WTC11 (cell line): Measurements from ENCODE around the gene TMEM9B. TPM values are rescaled to one million over a fixed set of nuclear protein-coding genes. Genes with fewer than 3 reads are reported as not detected.

ENCODE experiments used
- ATAC-seq: fragments of 200-7000 bp; cut with Tn5 transposase; 2 replicates; pipeline ENCODE4 v1.10.0; 2021; ENCODE audit warnings: mild to moderate bottlenecking, moderate library complexity
- CTCF ChIA-PET: fragments of 300-600 bp; sonication (Branson Sonifier 250); formaldehyde crosslinking; loops from one replicate; lab custom pipeline; 2021; ENCODE audit warnings: antibody characterized with exemption; lab: Charles Lee
- POLR2A ChIA-PET: fragments of 350-600 bp; sonication (Branson Sonifier 250); formaldehyde crosslinking; loops from one replicate; lab custom pipeline; 2021; ENCODE audit warnings: antibody characterized with exemption; lab: Charles Lee
- DNase-seq: peaks from one replicate; pipeline ENCODE4 v3.0.0; 2021; ENCODE audit warnings: low spot score
- H3K27ac Mint-ChIP-seq: 2 replicates; pipeline ENCODE4 v1.8.0; 2021; ENCODE audit warnings: mixed read lengths
- H3K27me3 Mint-ChIP-seq: 2 replicates; pipeline ENCODE4 v1.8.0; 2021; ENCODE audit warnings: low read depth, mild to moderate bottlenecking, moderate library complexity, mixed read lengths
- H3K36me3 Mint-ChIP-seq: 2 replicates; pipeline ENCODE4 v1.8.0; 2021; ENCODE audit warnings: mixed read lengths
- H3K4me1 Mint-ChIP-seq: 2 replicates; pipeline ENCODE4 v1.8.0; 2022; ENCODE audit warnings: mixed read lengths
- H3K4me3 Mint-ChIP-seq: 2 replicates; pipeline ENCODE4 v1.8.0; 2021; ENCODE audit warnings: mild to moderate bottlenecking, moderate library complexity, mixed read lengths
- H3K9me3 Mint-ChIP-seq: 2 replicates; pipeline ENCODE4 v1.8.0; 2021; ENCODE audit warnings: mixed read lengths
- ATF1 ChIP-seq: sonication (generic); formaldehyde crosslinking; IDR thresholded peaks from 2 replicates; pipeline ENCODE4 v1.8.1; 2023; ENCODE audit warnings: mild to moderate bottlenecking, moderate library complexity, missing genetic modification reagents
- CREB1 ChIP-seq: sonication (generic); formaldehyde crosslinking; IDR thresholded peaks from 2 replicates; pipeline ENCODE4 v1.8.0; 2023; ENCODE audit warnings: mild to moderate bottlenecking, missing genetic modification reagents
- CTCF ChIP-seq: fragments of 200-600 bp; IDR thresholded peaks from 2 replicates; pipeline ENCODE4 v1.8.0; 2022; ENCODE audit warnings: antibody characterized with exemption
- GABPB1 ChIP-seq: sonication (generic); formaldehyde crosslinking; IDR thresholded peaks from 2 replicates; pipeline ENCODE4 v1.8.1; 2023; ENCODE audit warnings: mild to moderate bottlenecking, missing genetic modification reagents
- HMGXB4 ChIP-seq: sonication (generic); formaldehyde crosslinking; IDR thresholded peaks from 2 replicates; pipeline ENCODE4 v1.8.1; 2023; ENCODE audit warnings: mild to moderate bottlenecking, moderate library complexity, missing genetic modification reagents
- JUN ChIP-seq: sonication (generic); formaldehyde crosslinking; IDR thresholded peaks from 2 replicates; pipeline ENCODE4 v1.8.0; 2023; ENCODE audit warnings: mild to moderate bottlenecking, missing genetic modification reagents
- NFATC4 ChIP-seq: fragments of 250-450 bp; sonication (Bioruptor Pico); IDR thresholded peaks from 2 replicates; pipeline ENCODE4 v1.9.0; 2021; ENCODE audit warnings: mild to moderate bottlenecking
- NR1H2 ChIP-seq: sonication (generic); formaldehyde crosslinking; IDR thresholded peaks from 2 replicates; pipeline ENCODE4 v1.9.0; 2021; ENCODE audit warnings: mild to moderate bottlenecking, moderate library complexity, missing genetic modification reagents
- NR3C1 ChIP-seq: sonication (generic); formaldehyde crosslinking; conservative IDR thresholded peaks from 2 replicates; pipeline ENCODE4 v1.8.1; 2023; ENCODE audit warnings: low read depth, mild to moderate bottlenecking, missing genetic modification reagents
- PRRX2 ChIP-seq: fragments of 250-450 bp; sonication (Bioruptor Pico); IDR thresholded peaks from 2 replicates; pipeline ENCODE4 v1.8.0; 2021; ENCODE audit warnings: mild to moderate bottlenecking
- SMAD4 ChIP-seq: sonication (generic); formaldehyde crosslinking; IDR thresholded peaks from 2 replicates; pipeline ENCODE4 v1.8.0; 2022; ENCODE audit warnings: mild to moderate bottlenecking, missing genetic modification reagents
- SOX15 ChIP-seq: fragments of 250-450 bp; sonication (Bioruptor Pico); IDR thresholded peaks from 2 replicates; pipeline ENCODE4 v1.9.0; 2021; ENCODE audit warnings: mild to moderate bottlenecking
- TEAD1 ChIP-seq: sonication (generic); formaldehyde crosslinking; IDR thresholded peaks from 2 replicates; pipeline ENCODE4 v1.8.0; 2022; ENCODE audit warnings: mild to moderate bottlenecking, missing genetic modification reagents
- USF1 ChIP-seq: sonication (generic); formaldehyde crosslinking; IDR thresholded peaks from 2 replicates; pipeline ENCODE4 v1.8.0; 2022; ENCODE audit warnings: mild to moderate bottlenecking, missing genetic modification reagents
- ZNF232 ChIP-seq: sonication (generic); formaldehyde crosslinking; IDR thresholded peaks from 2 replicates; pipeline ENCODE4 v1.8.0; 2022; ENCODE audit warnings: mild to moderate bottlenecking, missing genetic modification reagents
- total RNA-seq: library from RNA; stranded (reverse); gene quantifications from 3 replicates; pipeline ENCODE4 v1.2.3, GENCODE V29; 2021
- TF ChIP-seq, protein P1 (sequence below): sonication (generic); formaldehyde crosslinking; IDR thresholded peaks from 2 replicates; pipeline ENCODE4 v1.8.1; 2022; ENCODE audit warnings: low read depth, missing genetic modification reagents, borderline replicate concordance

Gene TMEM9B
- total RNA-seq, 1 experiment from 2014 or later = 8.7 TPM

DNA sequence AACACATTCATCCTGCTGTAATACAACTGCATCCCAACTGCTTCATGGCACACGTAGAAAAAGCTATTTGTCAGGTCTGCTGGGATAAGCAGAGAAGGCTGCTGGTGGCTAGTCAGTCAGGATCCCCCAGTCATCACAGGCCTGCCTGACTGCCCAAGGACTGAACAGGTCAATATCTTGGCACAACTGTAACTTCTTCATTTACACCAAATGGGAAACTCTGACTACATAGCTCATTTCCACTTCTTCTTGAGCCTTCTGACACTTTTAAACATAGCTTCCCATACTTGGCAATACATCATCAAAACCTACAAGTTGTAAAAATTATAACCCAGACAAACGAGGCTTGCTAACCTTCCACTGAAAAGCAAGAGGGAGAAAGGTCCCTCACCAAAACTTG is 2.8 kb downstream of the TMEM9B start (continued):
- TF ChIP-seq NR1H2 (CRISPR knock-in tag) (no peak), ATF1 (CRISPR knock-in tag) (no peak)

- ChIA-PET POLR2A (interaction anchor here (0.6 to 1.3 kb wide), 7 partner anchors 49 to 940 kb away, joined by 3 to 5 read pairs (median 4); a partner anchor contains a TSS), CTCF (interaction anchor here (0.6 to 3.9 kb wide), 72 partner anchors 8 to 767 kb away, joined by 3 to 110 read pairs (median 4); partner anchors contain the start of genes AKIP1, ASCL3, C11orf16 and LMO1)
- H3K4me3 Mint-ChIP-seq = no peak overlapping the region
- ATAC-seq (peak; percentile 41), DNase-seq (peak; percentile 16)
- no peaks in the 10 kb centered on the region for H3K27me3 Mint-ChIP-seq
- H3K27ac Mint-ChIP-seq = no peak overlapping the region
- peaks cover 17% of the 10 kb centered on the region for H3K4me1 Mint-ChIP-seq
- peaks cover 3% of the 10 kb centered on the region for H3K9me3 Mint-ChIP-seq
- TF ChIP-seq JUN (no peak), CTCF (peak; percentile 43; the same call in 1 of the 2 replicates)
- peaks cover 6% of the 10 kb centered on the region for H3K36me3 Mint-ChIP-seq
These were observed 4.6 kb downstream of the TMEM9B start for GRCh38 chr11:8959546-8960166.

DNA sequence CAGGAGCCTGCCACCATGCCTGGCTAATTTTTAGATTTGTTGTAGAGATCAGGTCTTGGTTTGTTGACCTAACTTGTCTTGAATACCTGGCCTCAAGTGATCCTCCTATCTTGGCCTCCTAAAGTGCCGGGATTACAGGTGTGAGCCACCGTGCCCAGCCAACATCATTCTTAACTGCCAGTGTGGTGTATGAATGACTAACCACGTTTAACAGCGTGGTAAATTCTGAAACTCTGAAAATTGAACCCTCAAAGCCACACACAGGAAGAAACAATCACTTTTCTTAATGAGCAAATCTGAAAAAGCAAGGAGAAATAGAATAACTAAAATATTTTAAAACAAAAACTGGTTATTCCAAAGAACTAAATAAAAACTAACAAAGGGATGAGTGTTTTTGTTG is 7.4 kb downstream of the TMEM9B start:
- Mint-ChIP-seq H3K27ac (no peak overlapping the region), H3K4me1 (peaks cover 7% of the 10 kb centered on the region), H3K4me3 (no peak overlapping the region), H3K9me3 (peaks cover 3% of the 10 kb centered on the region), H3K27me3 (no peaks in the 10 kb centered on the region), H3K36me3 (peaks cover 11% of the 10 kb centered on the region)
- DNase-seq (no peak), ATAC-seq (no peak)
- TF ChIP-seq TEAD1 (CRISPR knock-in tag) (no peak), CREB1 (no peak), SOX15 (CRISPR knock-in tag) (no peak), PRRX2 (no peak), GABPB1 (CRISPR knock-in tag) (no peak), CTCF (no peak), ZNF232 (CRISPR knock-in tag) (no peak), USF1 (CRISPR knock-in tag) (no peak), NR3C1 (CRISPR knock-in tag) (no peak), SMAD4 (CRISPR knock-in tag) (no peak), HMGXB4 (CRISPR knock-in tag) (no peak), NFATC4 (CRISPR knock-in tag) (no peak)
- TF ChIP-seq, protein P1, sequence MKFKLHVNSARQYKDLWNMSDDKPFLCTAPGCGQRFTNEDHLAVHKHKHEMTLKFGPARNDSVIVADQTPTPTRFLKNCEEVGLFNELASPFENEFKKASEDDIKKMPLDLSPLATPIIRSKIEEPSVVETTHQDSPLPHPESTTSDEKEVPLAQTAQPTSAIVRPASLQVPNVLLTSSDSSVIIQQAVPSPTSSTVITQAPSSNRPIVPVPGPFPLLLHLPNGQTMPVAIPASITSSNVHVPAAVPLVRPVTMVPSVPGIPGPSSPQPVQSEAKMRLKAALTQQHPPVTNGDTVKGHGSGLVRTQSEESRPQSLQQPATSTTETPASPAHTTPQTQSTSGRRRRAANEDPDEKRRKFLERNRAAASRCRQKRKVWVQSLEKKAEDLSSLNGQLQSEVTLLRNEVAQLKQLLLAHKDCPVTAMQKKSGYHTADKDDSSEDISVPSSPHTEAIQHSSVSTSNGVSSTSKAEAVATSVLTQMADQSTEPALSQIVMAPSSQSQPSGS (CRISPR knock-in tag) = no peak
- POLR2A ChIA-PET = no interaction called here
- CTCF ChIA-PET = no interaction called here
